GM21381 (cell line): ENCODE measurements around the gene STIM2.
"Not testable (repeated sequence)": the region's sequence is repeated elsewhere in the genome, so short reads cannot be mapped to it uniquely, and the experiment has no call there.

Source experiments
- ATAC-seq: cut with Tn5 transposase; IDR thresholded peaks from one replicate; pipeline ENCODE4 v1.9.1; 2021; ENCODE audit warnings: mild to moderate bottlenecking, moderate library complexity; ENCODE audit not compliant: unreplicated experiment

The STIM2 gene

GRCh38 chr4:26947318-26947717 lies 86.7 kb downstream of the STIM2 start:
- ATAC-seq: no peak

- no peak for ATAC-seq
Measured at GRCh38 chr4:26950446-26950845, 89.8 kb downstream of the STIM2 start.

- no peak for ATAC-seq
Measured at GRCh38 chr4:26952891-26953290, 92.2 kb downstream of the STIM2 start.

- no peak for ATAC-seq
Measured at GRCh38 chr4:26953366-26953765, 92.7 kb downstream of the STIM2 start.

GRCh38 chr4:26953770-26954423 lies 93.3 kb downstream of the STIM2 start:
- ATAC-seq: no peak

- ATAC-seq: no peak
Measured at GRCh38 chr4:26955241-26955640, 94.6 kb downstream of the STIM2 start.

- no peak for ATAC-seq
Measured at GRCh38 chr4:26958925-26959653, 98.4 kb downstream of the STIM2 start.

- no peak for ATAC-seq
Measured at GRCh38 chr4:26959654-26960047, 99.0 kb downstream of the STIM2 start.

- ATAC-seq: no peak
Measured at GRCh38 chr4:26962720-26963119, 102.1 kb downstream of the STIM2 start.

GRCh38 chr4:26964512-26964911 lies 103.9 kb downstream of the STIM2 start:
- ATAC-seq: no peak

- no peak for ATAC-seq
Measured at GRCh38 chr4:26964994-26965393, 104.4 kb downstream of the STIM2 start.

- ATAC-seq: not testable (repeated sequence)
Measured at GRCh38 chr4:26975464-26976181, 115.0 kb downstream of the STIM2 start.

- no peak for ATAC-seq
Measured at GRCh38 chr4:26978387-26979053, 117.9 kb downstream of the STIM2 start.

- no peak for ATAC-seq
Measured at GRCh38 chr4:26984896-26985295, 124.3 kb downstream of the STIM2 start.

- peak; percentile 84 for ATAC-seq
Measured at GRCh38 chr4:26985873-26986272, 125.2 kb downstream of the STIM2 start.

- no peak for ATAC-seq
Measured at GRCh38 chr4:26987191-26987590, 126.5 kb downstream of the STIM2 start.

GRCh38 chr4:26991057-26991456 lies 130.4 kb downstream of the STIM2 start:
- ATAC-seq: no peak

GRCh38 chr4:26992657-26993361 lies 132.2 kb downstream of the STIM2 start:
- ATAC-seq: peak; percentile 96

- ATAC-seq: no peak
Measured at GRCh38 chr4:26993539-26993938, 132.9 kb downstream of the STIM2 start.

- no peak for ATAC-seq
Measured at GRCh38 chr4:26993967-26994366, 133.3 kb downstream of the STIM2 start.

GRCh38 chr4:26995316-26995715 lies 134.7 kb downstream of the STIM2 start:
- no peak for ATAC-seq
